C4-2B (cell line): ENCODE data around the gene ERAS.

Experiments used
- ZFX ChIP-seq: fragments of 450-650 bp; IDR thresholded peaks from 2 replicates; pipeline ENCODE4 v1.6.1; 2017
- TF ChIP-seq, protein P1 (sequence below): fragments of 450-650 bp; conservative IDR thresholded peaks from 2 replicates; pipeline ENCODE4 v1.5.1; 2017; ENCODE audit warnings: mild to moderate bottlenecking

DNA sequence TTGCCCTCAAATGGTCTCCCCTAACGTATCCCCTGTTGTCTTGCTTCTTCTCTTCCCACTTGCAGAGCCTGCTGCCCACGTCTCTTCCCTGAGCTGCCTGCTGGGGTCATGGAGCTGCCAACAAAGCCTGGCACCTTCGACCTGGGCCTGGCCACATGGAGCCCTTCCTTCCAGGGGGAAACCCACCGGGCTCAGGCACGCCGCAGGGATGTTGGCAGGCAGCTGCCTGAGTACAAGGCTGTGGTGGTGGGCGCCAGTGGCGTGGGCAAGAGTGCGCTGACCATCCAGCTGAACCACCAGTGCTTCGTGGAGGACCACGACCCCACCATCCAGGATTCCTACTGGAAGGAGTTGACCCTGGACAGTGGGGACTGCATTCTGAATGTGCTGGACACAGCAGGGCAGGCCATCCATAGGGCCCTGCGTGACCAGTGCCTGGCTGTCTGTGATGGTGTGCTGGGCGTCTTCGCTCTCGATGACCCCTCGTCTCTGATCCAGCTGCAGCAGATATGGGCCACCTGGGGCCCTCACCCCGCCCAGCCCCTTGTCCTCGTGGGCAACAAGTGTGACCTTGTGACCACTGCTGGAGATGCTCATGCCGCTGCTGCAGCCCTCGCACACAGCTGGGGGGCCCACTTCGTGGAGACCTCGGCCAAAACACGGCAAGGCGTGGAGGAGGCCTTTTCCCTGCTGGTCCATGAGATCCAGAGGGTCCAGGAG lies 2.9 kb downstream of the ERAS start:
- TF ChIP-seq, protein P1, sequence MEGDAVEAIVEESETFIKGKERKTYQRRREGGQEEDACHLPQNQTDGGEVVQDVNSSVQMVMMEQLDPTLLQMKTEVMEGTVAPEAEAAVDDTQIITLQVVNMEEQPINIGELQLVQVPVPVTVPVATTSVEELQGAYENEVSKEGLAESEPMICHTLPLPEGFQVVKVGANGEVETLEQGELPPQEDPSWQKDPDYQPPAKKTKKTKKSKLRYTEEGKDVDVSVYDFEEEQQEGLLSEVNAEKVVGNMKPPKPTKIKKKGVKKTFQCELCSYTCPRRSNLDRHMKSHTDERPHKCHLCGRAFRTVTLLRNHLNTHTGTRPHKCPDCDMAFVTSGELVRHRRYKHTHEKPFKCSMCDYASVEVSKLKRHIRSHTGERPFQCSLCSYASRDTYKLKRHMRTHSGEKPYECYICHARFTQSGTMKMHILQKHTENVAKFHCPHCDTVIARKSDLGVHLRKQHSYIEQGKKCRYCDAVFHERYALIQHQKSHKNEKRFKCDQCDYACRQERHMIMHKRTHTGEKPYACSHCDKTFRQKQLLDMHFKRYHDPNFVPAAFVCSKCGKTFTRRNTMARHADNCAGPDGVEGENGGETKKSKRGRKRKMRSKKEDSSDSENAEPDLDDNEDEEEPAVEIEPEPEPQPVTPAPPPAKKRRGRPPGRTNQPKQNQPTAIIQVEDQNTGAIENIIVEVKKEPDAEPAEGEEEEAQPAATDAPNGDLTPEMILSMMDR: no peak
- no peak for TF ChIP-seq ZFX
